Measurements from ENCODE around the gene KCNH1. TPM values are rescaled to one million over a fixed set of nuclear protein-coding genes. Genes with fewer than 3 reads are reported as not detected.

KCNH1 gene
- total RNA-seq, 1 donor from 2014 or later, result under 0.01 TPM

GRCh38 chr1:211158866-211159265 lies 24.9 kb upstream of the KCNH1 start:
- Histone ChIP-seq H3K4me3 (ENCODE audit: low read depth, low read length) (no peak overlapping the region), H3K36me3 (ENCODE audit: control insufficient read depth, insufficient read depth, low read length) (no peaks in the 10 kb centered on the region), H3K27me3 (ENCODE audit: control insufficient read depth, insufficient read depth, low read length) (no peaks in the 10 kb centered on the region)
- FAIRE-seq (no peak), DNase-seq (ENCODE audit: low read depth) (no peak)
- TF ChIP-seq, protein P1, sequence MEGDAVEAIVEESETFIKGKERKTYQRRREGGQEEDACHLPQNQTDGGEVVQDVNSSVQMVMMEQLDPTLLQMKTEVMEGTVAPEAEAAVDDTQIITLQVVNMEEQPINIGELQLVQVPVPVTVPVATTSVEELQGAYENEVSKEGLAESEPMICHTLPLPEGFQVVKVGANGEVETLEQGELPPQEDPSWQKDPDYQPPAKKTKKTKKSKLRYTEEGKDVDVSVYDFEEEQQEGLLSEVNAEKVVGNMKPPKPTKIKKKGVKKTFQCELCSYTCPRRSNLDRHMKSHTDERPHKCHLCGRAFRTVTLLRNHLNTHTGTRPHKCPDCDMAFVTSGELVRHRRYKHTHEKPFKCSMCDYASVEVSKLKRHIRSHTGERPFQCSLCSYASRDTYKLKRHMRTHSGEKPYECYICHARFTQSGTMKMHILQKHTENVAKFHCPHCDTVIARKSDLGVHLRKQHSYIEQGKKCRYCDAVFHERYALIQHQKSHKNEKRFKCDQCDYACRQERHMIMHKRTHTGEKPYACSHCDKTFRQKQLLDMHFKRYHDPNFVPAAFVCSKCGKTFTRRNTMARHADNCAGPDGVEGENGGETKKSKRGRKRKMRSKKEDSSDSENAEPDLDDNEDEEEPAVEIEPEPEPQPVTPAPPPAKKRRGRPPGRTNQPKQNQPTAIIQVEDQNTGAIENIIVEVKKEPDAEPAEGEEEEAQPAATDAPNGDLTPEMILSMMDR (IDR thresholded peaks at IDR 0.05; ENCODE audit: insufficient read depth, low read length, severe bottlenecking), result no peak

DNA sequence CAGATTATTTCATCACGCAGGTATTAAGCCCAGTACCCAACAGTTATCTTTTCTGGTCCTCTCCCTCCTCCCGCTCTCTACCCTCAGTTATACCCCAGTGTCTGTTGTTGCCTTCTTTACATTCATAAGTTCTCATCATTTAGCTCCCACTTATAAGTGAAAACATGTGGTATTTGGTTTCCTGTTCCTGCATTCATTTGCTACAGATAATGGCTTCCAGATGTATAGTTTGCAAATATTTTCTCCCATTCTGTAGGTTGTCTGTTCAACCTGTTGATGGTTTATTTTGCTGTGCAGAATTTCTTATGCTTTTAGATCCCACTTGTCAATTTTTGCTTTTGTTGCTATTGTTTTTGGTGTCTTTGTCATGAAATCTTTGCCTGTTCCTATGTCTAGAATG lies 21.1 kb upstream of the KCNH1 start:
- Histone ChIP-seq H3K4me3 (ENCODE audit: low read depth, low read length) (no peak overlapping the region), H3K36me3 (ENCODE audit: control insufficient read depth, insufficient read depth, low read length) (no peaks in the 10 kb centered on the region), H3K27me3 (ENCODE audit: control insufficient read depth, insufficient read depth, low read length) (no peaks in the 10 kb centered on the region)
- FAIRE-seq, result no peak
- no peak for DNase-seq (ENCODE audit: low read depth)
- TF ChIP-seq, protein P1 (IDR thresholded peaks at IDR 0.05; ENCODE audit: insufficient read depth, low read length, severe bottlenecking), result no peak

- FAIRE-seq (no peak), DNase-seq (ENCODE audit: low read depth) (no peak)
- Histone ChIP-seq H3K36me3 (ENCODE audit: control insufficient read depth, insufficient read depth, low read length) (no peaks in the 10 kb centered on the region), H3K27me3 (ENCODE audit: control insufficient read depth, insufficient read depth, low read length) (no peaks in the 10 kb centered on the region), H3K4me3 (ENCODE audit: low read depth, low read length) (no peak overlapping the region)
- TF ChIP-seq, protein P1 (IDR thresholded peaks at IDR 0.05; ENCODE audit: insufficient read depth, low read length, severe bottlenecking), result no peak
Measured at GRCh38 chr1:211153932-211154331, 20.0 kb upstream of the KCNH1 start.

DNA sequence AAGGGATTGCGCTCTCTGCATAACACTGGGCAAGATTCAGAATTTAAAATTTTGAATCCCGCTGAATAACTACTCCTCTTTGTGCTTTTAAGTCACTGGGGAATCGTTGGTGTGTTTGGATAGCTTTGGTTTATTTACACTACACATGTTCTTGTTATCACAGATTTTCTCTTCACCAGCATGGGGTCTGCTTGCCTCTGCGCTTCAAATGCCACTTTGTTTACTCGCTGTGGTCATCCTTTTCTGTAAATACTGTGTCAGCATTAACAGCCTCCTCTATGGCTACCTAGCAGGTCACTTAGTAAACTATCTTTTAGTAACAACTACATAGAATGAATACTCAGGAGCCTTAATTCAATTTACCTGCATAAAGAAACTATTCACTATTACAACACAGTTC lies 14.4 kb upstream of the KCNH1 start:
- Histone ChIP-seq H3K27me3 (ENCODE audit: control insufficient read depth, insufficient read depth, low read length) (no peaks in the 10 kb centered on the region), H3K36me3 (ENCODE audit: control insufficient read depth, insufficient read depth, low read length) (no peaks in the 10 kb centered on the region), H3K4me3 (ENCODE audit: low read depth, low read length) (no peak overlapping the region)
- FAIRE-seq, result no peak
- no peak for DNase-seq (ENCODE audit: low read depth)
- TF ChIP-seq, protein P1 (IDR thresholded peaks at IDR 0.05; ENCODE audit: insufficient read depth, low read length, severe bottlenecking), result no peak

DNA sequence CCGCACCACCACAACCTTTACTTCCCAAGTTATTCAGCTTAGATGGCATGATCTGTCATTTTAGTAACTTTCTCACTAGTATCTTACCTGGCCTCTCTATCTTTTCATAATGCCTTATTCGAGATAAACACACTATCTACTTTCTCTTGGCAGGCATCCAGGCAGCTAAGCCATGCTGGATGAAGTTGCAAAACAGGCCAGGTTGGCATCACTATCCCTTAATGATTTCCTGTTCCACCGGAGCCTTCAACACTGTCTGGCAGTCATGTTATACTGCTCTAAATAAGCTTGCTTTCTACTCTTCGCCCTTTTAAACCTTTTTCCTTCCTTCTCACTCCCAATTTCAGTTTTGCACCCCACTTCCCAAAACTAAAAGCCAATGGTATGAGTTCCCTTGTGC lies 12.0 kb upstream of the KCNH1 start:
- Histone ChIP-seq H3K27me3 (ENCODE audit: control insufficient read depth, insufficient read depth, low read length) (no peaks in the 10 kb centered on the region), H3K4me3 (ENCODE audit: low read depth, low read length) (no peak overlapping the region), H3K36me3 (ENCODE audit: control insufficient read depth, insufficient read depth, low read length) (no peaks in the 10 kb centered on the region)
- TF ChIP-seq, protein P1 (IDR thresholded peaks at IDR 0.05; ENCODE audit: insufficient read depth, low read length, severe bottlenecking), result no peak
- FAIRE-seq (peak; percentile 88), DNase-seq (ENCODE audit: low read depth) (peak; percentile 29)

GRCh38 chr1:211135342-211135950 lies 1.5 kb upstream of the KCNH1 start:
- DNase-seq (ENCODE audit: low read depth) (peak; percentile 68), FAIRE-seq (no peak)
- Histone ChIP-seq H3K27me3 (ENCODE audit: control insufficient read depth, insufficient read depth, low read length) (peaks cover 12% of the 10 kb centered on the region), H3K4me3 (ENCODE audit: low read depth, low read length) (no peak overlapping the region), H3K36me3 (ENCODE audit: control insufficient read depth, insufficient read depth, low read length) (no peaks in the 10 kb centered on the region)
- TF ChIP-seq, protein P1 (IDR thresholded peaks at IDR 0.05; ENCODE audit: insufficient read depth, low read length, severe bottlenecking), result peak; percentile 58
